GM18870 (cell line): ENCODE measurements around the gene TPD52L1.
"Not testable (repeated sequence)": the region's sequence is repeated elsewhere in the genome, so short reads cannot be mapped to it uniquely, and the experiment has no call there.

Source experiments
- ATAC-seq: cut with Tn5 transposase; IDR thresholded peaks from one replicate; pipeline ENCODE4 v1.9.1; 2021; ENCODE audit warnings: moderate library complexity; ENCODE audit not compliant: unreplicated experiment

The TPD52L1 gene

DNA sequence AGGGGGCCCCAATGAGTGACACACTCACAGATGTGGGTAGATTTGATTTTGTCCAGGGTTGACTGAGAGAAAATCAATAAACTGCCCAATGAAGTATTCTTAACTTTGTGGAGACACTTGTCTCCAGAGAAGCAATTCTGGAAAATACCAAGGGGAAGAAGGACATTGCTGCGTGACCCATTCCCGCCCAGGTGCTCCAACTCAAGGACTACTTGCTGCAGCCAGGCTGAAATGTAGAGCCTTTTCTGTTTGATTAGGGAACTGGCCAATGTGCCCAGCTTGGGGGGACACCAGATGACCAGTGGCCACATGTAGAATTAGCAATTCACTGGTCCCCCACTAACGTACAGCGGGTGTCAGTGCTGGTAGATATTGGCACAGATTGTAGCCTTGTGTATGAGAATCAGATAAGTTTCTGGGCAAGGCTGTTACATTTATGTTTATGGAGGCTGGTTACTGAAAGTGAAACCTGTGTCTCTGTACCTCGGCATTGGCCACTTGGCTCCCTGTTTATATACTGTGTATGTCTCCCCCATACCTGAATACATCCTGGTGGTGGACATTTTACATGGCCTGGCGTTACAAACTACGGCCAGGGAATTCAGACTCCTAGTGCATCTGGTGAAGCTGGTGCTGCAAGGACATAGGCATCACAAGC, 115.9 kb downstream of the TPD52L1 start:
- ATAC-seq, result no peak

DNA sequence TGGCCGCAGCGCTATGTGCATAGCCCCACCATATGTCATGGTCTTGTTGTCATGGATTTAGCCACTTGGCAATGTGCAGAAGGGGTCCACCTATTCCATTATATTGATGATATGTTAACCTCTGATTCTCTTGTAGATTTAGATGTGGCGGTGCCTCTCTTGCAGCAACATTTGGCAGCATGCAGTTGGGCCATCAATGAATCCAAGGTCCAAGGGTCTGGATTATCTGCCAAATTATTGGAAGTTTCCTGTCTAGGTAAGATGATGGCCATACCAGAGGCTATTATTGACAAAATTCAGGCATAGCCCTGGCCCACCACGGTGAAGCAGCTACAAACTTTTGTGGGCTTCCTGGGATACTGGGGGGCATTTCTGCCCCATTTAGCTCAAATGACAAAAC, 116.8 kb downstream of the TPD52L1 start:
- ATAC-seq, result no peak

DNA sequence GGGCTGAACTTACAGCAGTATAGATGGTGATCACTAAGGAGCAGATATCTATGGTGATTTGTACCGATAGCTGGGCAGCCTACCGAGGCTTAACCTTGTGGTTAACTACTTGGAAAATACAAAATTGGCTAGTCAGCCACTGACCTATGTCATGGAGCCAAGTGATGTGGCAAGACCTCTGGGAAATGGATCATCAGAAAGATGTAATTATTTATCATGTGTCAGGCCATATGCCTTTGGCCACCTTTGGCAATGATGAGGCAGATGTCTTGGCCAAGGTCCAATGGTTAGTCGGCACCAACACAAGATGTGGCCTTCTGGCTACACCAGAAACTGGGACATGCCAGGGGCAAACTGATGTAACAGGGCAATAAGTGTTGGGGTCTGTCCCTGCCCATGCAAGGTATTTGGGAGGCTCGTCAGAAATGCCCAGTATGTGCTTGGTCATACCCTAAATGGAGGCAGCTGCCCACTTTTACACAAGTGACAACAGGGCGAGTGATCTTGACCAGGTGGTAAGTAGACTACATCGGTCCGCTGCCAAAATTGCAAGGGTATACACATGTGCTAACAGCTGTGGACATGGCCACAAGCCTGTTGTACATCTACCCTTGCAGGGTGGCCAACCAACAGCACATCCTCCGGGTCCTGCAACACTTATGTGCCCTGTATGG, 118.0 kb downstream of the TPD52L1 start:
- ATAC-seq, result no peak

DNA sequence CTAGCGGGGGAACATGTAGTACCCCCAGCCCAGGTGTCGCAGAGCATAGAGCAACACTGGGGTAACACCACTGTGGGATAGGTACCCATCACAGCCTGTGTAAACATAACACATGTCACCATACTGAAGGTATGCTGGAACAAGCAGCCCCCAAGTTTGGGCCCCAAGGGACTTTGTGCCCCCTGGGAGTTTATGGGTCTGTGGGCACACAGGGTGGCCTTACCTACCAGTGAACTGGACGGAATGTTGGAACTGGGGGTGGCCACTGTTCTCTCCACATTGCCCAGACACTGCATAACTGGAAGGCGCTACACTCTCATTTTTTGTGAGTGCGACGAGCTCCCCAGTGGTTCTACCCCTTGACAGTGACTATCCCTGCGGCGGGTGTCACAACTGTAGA, 119.7 kb downstream of the TPD52L1 start:
- no peak for ATAC-seq

DNA sequence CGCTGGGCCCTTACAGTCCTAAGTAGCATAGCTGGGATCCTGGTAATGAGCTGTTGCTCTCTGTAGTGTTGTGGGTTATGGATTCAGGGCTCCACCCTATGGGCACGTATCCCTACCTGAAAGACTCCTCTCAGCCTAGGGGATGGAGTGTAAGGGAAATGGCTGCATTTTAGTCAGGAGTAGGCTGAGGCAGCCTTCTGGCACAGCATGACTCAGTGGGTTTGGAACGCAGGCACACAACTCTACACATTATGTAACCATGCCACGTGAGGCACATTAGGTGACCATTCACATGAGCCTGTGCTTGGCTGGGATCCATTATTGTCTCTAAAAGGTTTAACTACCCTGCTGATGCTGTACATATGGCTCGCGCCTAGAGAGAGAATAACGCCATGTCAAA, 120.4 kb downstream of the TPD52L1 start:
- no peak for ATAC-seq

DNA sequence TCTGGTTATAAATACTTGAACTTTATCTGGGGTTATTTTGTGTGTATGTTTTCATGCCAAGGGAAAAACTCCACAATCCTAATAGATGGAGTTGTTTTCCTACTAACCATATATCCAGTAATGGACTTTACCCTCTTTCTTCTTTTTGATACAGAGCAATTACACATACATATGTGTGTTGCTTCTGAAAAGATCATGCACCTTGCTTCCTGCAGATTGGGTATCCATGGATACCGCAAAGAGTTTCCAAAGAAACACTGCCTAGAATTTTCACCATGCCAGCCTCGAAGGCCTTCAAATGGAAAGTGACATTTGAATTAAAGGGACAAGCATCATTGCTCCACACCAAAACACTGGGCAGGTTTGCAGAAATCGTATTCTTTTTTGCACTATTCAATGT, 121.4 kb downstream of the TPD52L1 start:
- ATAC-seq, result no peak

DNA sequence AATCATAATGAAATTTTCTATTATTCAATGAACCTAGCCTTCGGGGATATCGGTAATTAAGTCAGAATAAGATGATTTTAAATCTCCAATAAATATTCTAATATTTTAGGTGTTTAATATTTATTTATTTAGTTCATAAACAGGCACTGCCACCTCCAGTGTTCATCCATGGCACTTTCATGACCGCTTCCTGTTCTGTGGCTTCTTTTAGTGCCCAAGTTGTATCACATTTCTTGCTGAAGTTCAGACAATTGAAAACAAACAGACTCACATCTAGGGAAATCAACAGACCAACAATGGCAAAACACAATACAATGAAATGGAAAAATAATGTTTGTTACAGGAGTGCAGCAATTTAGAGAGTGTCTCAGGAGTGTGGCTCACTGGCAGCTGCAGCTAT, 122.2 kb downstream of the TPD52L1 start:
- no peak for ATAC-seq

DNA sequence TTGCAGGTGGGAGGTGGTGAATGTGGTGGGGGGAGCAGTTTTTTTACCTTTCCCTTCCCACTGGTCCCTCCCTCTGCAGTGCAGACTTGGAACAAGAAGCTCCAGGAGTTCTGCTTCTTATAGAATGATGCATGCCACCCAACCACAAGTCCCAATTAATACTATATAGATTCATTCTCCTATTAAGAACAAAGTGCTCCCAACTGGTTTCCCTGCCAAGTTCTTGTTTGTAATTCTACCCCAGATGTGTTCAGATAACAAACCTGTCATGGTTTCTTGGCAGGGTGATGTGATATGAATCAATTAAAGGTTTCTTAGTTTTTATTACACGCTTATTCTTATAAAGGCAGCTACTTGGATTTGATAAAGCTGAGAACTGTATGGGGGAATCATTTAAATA, 124.3 kb downstream of the TPD52L1 start:
- no peak for ATAC-seq

DNA sequence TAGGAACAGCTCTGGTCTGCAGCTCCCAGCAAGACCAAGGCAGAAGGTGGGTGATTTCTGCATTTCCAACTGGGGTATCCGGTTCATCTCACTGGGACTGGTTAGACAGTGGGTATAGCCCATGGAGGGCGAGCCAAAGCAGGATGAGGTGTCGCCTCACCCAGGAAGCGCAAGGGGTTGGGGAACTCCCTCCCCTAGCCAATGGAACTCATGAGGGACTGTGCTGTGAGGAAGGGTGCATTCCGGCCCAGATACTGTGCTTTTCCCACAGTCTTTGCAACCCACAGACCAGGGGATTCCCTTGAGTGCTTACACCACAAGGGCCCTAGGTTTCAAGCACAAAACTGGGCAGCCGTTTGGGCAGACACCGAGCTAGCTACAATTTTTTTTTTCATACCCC, 126.4 kb downstream of the TPD52L1 start:
- ATAC-seq, result no peak

DNA sequence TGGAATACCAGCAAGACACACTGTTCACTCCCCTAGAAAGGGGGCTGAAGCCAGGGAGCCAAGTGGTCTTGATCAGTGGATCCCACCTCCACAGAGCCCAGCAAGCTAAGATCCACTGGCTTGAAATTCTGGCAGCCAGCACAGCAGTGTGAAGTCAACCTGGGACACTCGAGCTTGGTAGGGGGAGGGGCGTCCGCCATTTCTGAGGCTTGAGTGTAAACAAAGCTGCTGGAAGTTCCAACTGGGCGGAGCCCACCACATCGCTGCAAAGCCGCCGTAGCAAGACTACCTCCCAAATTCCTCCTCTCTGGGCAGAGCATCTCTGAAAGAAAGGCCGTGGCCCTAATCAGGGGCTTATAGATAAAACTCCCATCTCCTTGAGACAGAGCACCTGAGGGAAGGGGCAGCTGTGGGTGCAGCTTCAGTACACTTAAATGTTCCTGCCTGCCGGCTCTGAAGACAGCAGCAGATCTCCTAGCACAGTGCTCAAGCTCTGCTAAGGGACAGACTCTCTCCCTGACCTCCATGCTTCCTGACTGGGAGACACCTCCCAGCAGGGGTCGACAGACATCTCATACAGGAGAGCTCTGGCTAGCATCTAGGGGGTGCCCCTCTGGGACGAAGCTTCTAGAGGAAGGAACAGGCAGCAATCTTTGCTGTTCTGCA, 126.9 kb downstream of the TPD52L1 start:
- not testable (repeated sequence) for ATAC-seq

DNA sequence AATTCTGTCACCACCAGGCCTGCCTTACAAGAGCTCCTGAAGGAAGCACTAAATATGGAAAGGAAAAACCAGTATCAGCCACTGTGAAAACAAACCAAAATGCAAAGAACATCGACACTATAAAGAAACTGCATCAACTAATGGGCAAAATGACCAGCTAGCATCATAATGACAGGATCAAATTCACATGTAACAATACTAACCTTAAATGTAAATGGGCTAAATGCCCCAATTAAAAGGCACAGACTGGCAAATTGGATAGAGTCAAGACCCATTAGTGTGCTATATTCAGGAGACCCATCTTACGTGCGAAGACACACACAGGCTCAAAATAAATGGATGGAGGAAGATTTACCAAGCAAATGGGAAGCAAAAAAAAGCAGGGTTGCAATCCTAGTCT, 128.9 kb downstream of the TPD52L1 start:
- not testable (repeated sequence) for ATAC-seq

DNA sequence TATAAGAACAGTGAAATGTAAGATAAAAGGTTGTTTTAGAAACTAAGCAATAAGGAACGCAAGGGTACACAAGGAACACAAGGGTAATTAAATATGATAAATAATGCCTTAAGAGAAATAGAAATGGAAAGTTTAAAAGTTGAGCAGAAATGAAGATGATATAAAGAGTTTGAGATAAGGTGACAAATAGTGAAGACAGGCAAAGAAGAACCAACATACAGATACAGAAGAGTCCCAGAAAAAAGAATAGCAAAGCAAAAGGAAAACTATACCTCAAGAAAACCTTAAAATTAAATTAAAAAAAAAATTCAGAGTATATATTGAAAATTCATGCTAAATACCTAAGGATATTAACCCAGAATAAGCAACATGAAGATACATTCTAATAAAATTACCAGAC, 131.8 kb downstream of the TPD52L1 start:
- ATAC-seq, result no peak

DNA sequence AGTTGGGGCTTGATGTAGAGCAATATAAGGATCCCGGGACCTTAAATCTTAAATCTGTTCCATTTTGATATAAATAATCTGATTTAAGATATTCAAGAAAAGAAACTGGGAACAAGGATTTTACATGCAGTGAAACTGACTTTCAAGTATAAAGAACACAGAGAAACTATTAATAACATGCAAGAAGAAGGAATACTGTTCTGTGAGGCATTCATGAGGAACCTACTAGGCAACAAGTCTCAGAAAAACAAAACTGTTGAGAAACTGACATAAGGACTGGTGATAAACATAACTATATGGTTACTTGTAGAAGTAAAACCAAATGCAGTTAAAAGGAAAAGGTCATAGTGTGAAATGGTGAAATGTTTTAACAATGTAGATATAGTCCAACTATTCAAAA, 132.4 kb downstream of the TPD52L1 start:
- no peak for ATAC-seq

DNA sequence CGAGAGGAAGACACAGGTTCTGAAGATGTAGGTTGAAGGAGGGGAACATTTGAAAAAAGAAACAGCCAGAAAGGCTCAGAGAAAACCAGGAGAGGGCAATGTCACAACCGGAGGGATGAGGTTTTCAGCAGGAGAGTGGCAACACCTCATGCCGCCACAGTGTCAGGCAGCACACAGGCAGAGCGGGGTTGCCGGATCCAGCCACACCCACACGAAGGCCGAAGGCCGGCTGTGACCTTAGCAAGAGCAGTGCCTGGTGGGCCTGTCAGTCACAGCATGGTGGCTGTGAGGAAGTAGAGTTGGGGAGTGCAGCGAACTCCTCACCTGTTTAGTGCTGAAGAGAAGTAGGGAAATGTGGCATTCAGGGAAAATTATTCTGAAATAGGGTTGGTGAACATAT, 134.1 kb downstream of the TPD52L1 start:
- no peak for ATAC-seq

DNA sequence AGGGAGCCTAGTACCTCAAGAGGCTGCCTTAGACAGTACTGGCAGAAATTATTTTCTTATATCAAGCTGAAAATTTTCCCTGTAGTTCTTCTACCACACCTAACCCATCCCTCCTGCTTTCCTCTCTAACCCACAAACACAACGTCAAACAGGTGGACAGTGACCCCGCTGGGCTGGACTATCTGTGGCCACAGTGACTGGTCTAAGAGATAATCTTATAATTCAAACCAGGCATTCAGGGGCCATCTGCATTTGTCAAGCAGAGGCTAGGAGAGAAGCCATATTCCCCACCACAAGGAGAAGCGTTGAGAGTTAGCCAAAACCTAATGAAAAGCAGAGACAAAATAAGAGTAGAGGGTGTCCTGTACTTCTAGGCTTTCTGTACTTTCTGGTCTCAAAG, 140.0 kb downstream of the TPD52L1 start:
- ATAC-seq, result no peak

DNA sequence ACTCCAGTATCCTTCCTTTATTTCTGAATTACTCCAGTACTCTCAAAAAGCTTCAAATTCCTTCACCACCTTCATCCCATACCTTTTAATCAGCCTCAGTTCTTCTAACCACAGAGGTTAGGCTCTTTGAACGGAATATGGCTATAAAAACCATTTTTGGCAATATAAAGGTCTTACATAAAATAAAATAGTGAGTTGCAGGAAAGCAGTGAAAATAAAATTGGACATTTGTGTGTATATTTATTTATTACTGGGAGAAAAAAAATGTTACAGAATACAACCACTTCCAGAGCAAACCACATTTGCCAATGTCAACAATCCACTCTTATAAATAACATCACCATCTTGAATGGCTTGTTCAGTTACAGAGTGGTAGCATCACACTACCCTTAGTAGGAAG, 140.5 kb downstream of the TPD52L1 start:
- no peak for ATAC-seq

DNA sequence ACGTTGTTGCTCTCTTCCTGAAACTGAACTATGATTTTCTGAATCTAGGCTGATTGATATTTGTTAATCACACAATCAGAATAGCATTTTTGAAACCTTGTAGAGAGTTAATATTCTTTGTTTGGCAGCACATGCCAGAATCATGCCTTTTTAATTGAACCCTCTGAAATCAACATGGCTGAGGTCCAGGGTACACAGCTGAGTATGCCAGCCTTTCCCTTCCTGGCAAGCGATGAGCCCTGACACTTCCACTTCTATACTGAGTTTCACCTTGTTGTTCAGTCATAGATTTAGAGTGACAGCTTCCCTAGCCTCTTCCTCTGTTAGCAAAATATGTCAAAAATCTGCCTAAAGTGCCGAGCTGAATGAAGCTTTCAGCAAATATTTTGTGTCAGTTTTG, 141.4 kb downstream of the TPD52L1 start:
- ATAC-seq, result no peak

DNA sequence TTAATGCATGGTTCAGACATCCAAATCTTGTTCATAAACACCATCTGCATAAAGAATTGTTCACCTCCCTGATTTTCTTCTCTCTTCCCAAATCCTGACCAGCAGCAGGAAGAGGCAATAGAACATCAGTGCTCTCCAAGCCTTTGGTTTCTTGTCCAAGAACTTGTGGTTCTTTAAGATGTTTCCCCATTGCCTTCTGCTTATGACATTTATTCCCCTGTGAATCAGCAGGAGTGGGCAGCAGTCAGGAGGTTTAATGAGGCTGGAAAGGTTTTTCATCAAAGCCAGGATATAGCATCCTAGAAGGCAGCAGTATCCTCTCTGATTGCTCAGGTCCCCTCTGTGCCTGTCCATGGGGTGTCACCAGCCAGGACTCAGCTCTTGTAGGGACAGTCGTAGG, 142.9 kb downstream of the TPD52L1 start:
- no peak for ATAC-seq

DNA sequence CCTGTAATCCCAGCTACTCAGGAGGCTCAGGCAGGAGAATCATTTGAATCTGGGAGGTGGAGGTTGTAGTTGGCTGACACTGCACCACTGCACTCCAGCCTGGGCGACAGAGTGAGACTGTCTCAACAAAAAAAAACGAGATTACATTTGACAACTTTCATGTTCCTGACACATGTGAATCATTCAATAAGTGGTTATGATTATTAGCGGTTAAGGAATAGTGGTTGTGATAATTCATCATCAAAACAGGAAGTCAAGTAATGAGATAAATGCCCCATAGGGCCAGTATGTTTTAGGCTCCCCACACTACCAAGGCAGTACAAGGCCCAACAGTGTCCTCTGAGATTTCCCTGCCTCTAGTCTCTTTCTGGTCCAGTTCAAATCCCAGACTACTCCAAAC, 145.7 kb downstream of the TPD52L1 start:
- no peak for ATAC-seq

DNA sequence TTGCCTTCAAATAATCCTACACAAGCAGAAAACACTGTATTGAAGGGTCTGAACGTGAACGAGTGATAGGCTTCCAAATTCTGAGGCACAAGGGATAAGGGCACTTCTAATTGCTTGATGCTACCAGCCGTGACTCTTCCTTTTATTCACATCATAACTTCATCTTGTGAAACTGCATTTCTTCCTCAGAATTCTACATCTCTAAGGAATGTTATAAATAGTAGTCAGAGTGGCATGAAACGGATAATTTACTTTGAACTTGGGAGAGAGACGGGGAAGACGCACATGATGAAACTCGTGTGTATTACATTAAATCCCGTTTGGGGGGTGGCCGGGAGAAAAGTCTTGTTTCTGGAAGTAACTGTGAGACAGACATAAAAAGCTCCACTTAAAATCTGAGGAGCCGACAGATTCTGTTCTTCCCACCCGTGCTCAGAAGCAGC, 147.4 kb downstream of the TPD52L1 start:
- no peak for ATAC-seq

DNA sequence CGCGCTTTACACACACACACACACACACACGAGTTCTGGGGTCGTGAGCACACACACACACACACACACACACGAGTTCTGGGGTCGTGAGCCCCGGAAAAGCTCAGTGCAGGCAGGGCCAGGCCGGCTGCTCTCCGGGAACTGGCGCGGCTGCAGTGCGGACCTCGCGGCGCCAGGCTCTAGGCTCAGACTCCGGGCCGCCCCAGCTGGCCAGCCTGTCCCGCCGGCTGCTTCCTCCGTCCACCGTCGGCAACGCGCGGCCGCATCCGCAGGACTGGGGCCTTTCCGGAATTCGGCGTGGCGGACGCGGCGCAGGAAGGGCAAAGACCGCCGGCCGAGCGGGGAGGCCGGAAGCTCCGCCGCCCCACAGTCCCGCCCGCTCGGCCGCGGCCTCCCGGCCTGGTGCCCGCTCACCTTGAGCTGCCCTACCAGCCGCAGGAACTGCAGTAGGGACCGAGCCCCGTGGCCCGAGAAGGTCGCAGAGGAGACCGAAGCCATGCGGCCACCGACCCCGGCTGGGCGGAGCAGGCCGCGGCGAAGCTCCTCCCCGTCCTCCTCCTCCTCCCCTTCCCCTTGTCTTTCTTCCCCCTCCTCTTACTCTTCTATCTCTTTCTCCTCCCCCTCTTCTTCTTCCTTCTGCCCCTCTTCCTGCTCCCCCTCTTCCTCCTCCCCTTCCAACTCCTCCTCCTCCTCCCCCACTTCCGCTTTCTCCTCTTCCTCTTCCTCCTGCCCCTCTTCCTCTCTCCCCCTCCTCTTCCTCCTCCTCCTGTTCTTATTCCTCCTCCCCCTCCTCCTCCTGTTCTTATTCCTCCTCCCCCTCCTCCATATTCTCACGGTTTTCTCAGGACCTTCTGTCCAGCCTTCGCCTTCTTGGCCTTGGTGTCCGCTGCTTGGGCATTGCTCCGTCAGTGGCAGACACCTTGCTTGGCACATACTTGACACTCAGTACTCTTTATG, 148.1 kb downstream of the TPD52L1 start, which contains the start of gene HDDC2:
TSS of gene HDDC2 (minus strand) at position 533 of the 957 bp plus-strand sequence. CDS start at position 498, 35 bp downstream.
- peak; percentile 64 for ATAC-seq
